Trophoblast cell (in vitro differentiated cells and primary cell): ENCODE data around the gene EXOSC7.

Source experiments
- DNase-seq, 2 donors: peaks; one replicate each; pipeline ENCODE4 v3.0.0-alpha.2; 2016
- H2AFZ ChIP-seq: 2 replicates; pipeline ENCODE4 v1.6.1; 2013; ENCODE audit warnings: low read length, moderate library complexity, mild to moderate bottlenecking; ENCODE audit not compliant: insufficient read depth, poor library complexity
- H2AK5ac ChIP-seq: 2 replicates; pipeline ENCODE4 v1.6.1; 2013; ENCODE audit warnings: mild to moderate bottlenecking, low read length
- H2BK120ac ChIP-seq: 2 replicates; pipeline ENCODE4 v1.6.1; 2013; ENCODE audit warnings: low read length, mild to moderate bottlenecking, moderate library complexity; ENCODE audit not compliant: insufficient read depth, poor library complexity
- H2BK12ac ChIP-seq: 2 replicates; pipeline ENCODE4 v1.6.1; 2013; ENCODE audit warnings: mild to moderate bottlenecking, low read length, moderate library complexity
- H2BK5ac ChIP-seq: 2 replicates; pipeline ENCODE4 v1.6.1; 2013; ENCODE audit warnings: low read length, low read depth, moderate library complexity, mild to moderate bottlenecking; ENCODE audit not compliant: poor library complexity
- H3K14ac ChIP-seq: 2 replicates; pipeline ENCODE4 v1.6.1; 2013; ENCODE audit warnings: mild to moderate bottlenecking, low read length
- H3K18ac ChIP-seq: 2 replicates; pipeline ENCODE4 v1.6.1; 2013; ENCODE audit warnings: mild to moderate bottlenecking, low read length
- H3K23ac ChIP-seq: 2 replicates; pipeline ENCODE4 v1.6.1; 2013; ENCODE audit warnings: low read length
- H3K27ac ChIP-seq: 2 replicates; pipeline ENCODE4 v1.5.1; 2013; ENCODE audit warnings: low read depth, mild to moderate bottlenecking, inconsistent platforms, low read length, moderate library complexity
- H3K27me3 ChIP-seq: 2 replicates; pipeline ENCODE4 v1.6.1; 2013; ENCODE audit warnings: inconsistent platforms, mild to moderate bottlenecking, low read length, moderate library complexity; ENCODE audit not compliant: insufficient read depth
- H3K36me3 ChIP-seq, 2 experiments: 1 replicate in 1 of 2; 2 replicates in 1 of 2; pipeline ENCODE4 v1.6.1; 2013; ENCODE audit warnings: low read length in 2 of 2, mild to moderate bottlenecking in 2 of 2, moderate library complexity in 1 of 2; ENCODE audit not compliant: insufficient read depth in 2 of 2, control insufficient read depth in 1 of 2
- H3K4ac ChIP-seq: 2 replicates; pipeline ENCODE4 v1.6.1; 2013; ENCODE audit warnings: low read depth, mild to moderate bottlenecking, low read length, moderate library complexity
- H3K4me1 ChIP-seq, 2 experiments: 1 replicate in 1 of 2; 2 replicates in 1 of 2; pipeline ENCODE4 v1.6.1; 2013; ENCODE audit warnings: low read length in 2 of 2, mild to moderate bottlenecking in 2 of 2, moderate library complexity in 1 of 2; ENCODE audit not compliant: insufficient read depth in 2 of 2, control insufficient read depth in 1 of 2
- H3K4me2 ChIP-seq: 2 replicates; pipeline ENCODE4 v1.6.1; 2013; ENCODE audit warnings: inconsistent platforms, mild to moderate bottlenecking, low read length, moderate library complexity
- H3K4me3 ChIP-seq: 2 replicates; pipeline ENCODE4 v1.5.1; 2013; ENCODE audit warnings: mild to moderate bottlenecking, low read depth, low read length, inconsistent platforms
- H3K79me1 ChIP-seq: one replicate; pipeline ENCODE4 v1.6.1; 2013; ENCODE audit warnings: low read length
- H3K79me2 ChIP-seq: 2 replicates; pipeline ENCODE4 v1.6.1; 2013; ENCODE audit warnings: low read length, mild to moderate bottlenecking; ENCODE audit not compliant: control insufficient read depth, insufficient read depth, poor library complexity
- H3K9ac ChIP-seq: 2 replicates; pipeline ENCODE4 v1.6.1; 2013; ENCODE audit warnings: mild to moderate bottlenecking, low read length
- H3K9me3 ChIP-seq: 2 replicates; pipeline ENCODE4 v1.6.1; 2013; ENCODE audit warnings: low read depth, mild to moderate bottlenecking, control low read depth, inconsistent platforms, low read length; ENCODE audit not compliant: insufficient read depth
- H4K12ac ChIP-seq: 2 replicates; pipeline ENCODE4 v1.6.1; 2013; ENCODE audit warnings: low read depth, mild to moderate bottlenecking, low read length, moderate library complexity
- H4K8ac ChIP-seq: 2 replicates; pipeline ENCODE4 v1.6.1; 2013; ENCODE audit warnings: low read depth, mild to moderate bottlenecking, low read length, moderate library complexity
- H4K91ac ChIP-seq: one replicate; pipeline ENCODE4 v1.6.1; 2013; ENCODE audit warnings: low read depth, mild to moderate bottlenecking, low read length, moderate library complexity
- WGBS: extraction: QIAGEN DNeasy Blood & Tissue Kit; methylation state at CpG from one replicate; pipeline ENCODE4 v1.1.7; 2013; ENCODE audit warnings: missing lambda C conversion rate; ENCODE audit not compliant: insufficient read length, insufficient coverage; ENCODE audit errors: extremely low coverage; 5-methylcytosine and 5-hydroxymethylcytosine counted together

The EXOSC7 gene

DNA sequence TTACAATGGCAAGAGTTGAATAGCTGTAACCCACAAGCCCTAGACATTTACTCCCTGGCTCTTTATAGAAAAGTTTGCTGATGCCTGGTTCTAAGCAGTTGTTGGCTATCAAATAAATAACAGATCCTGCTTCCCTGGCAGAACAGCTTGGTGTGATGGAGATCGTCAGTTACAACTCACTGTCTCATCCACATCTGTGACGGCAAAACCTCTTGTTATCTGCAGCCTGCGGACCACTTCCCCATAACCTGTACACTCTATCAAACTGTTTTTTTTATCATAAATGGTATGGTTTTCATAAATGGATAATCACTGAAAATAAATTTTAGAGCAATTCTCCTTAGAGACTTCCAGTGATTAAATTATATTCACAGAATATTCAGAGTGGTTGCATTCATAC is 14.2 kb upstream of the EXOSC7 start:
- Histone ChIP-seq H3K23ac (no peak overlapping the region), H3K79me1 (no peaks in the 10 kb centered on the region), H3K9me3 (no peaks in the 10 kb centered on the region), H4K91ac (no peak overlapping the region), H3K27ac (no peak overlapping the region), H4K8ac (no peak overlapping the region), H2BK120ac (no peak overlapping the region), H4K12ac (no peak overlapping the region), H3K27me3 (no peaks in the 10 kb centered on the region), H3K14ac (no peak overlapping the region), H2AK5ac (no peak overlapping the region), H3K4me1 (peaks cover 2 to 3% of the 10 kb centered on the region in 2 experiments), H3K79me2 (no peaks in the 10 kb centered on the region), H2AFZ (no peak overlapping the region), H3K18ac (no peak overlapping the region), H2BK12ac (no peak overlapping the region), H3K9ac (no peak overlapping the region), H3K4me3 (no peak overlapping the region), H3K36me3 (peaks cover 4 to 17% of the 10 kb centered on the region in 2 experiments), H2BK5ac (no peak overlapping the region), H3K4me2 (no peak overlapping the region), H3K4ac (no peak overlapping the region)
- DNase-seq = no peak
- WGBS = no CpG with 5 or more reads among the region's 3 CpGs

DNA sequence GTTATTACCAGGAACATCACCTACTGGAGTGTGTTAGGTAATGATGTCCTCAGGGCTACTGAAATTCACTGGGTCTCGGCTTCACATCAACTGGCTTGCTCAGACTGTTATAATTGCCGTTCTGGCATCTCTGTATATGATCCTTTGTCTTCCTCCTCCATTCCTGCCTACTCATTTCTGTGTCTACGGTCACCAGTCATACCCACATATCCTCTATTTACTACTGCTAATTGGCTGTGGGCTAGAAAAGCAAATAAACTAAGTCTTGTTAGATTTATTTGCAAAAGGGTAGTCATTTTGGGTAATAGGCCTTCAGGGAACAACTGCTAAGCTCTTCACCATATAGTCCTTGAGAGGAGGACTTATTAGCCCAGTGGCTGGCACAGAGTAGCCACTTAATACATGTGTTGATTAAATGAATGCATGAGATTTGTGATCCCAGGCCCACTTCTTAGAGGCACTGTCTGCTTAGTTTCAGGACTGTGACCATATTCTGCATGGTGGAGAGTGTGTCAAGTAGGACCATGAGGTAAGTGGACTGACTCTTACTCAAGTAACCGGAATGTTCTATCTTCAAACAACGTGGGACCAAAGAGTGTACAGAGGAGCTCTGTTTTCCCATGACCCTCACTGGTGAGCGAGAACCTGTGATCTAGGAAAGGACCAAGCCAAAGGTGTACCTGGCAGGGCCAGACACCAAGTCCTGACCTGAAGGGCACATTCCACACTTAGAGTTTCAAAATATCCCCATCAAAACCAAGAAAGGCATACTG is 13.2 kb upstream of the EXOSC7 start:
- no peaks in the 10 kb centered on the region for H3K27me3 ChIP-seq
- no peak overlapping the region for H2BK120ac ChIP-seq
- peaks cover 4 to 10% of the 10 kb centered on the region in 2 experiments for H3K36me3 ChIP-seq
- no peak overlapping the region for H3K4me2 ChIP-seq
- H3K9ac ChIP-seq = no peak overlapping the region
- H3K4me3 ChIP-seq = no peak overlapping the region
- H2BK12ac ChIP-seq = no peak overlapping the region
- H3K27ac ChIP-seq = no peak overlapping the region
- H3K4me1 ChIP-seq = peaks cover 3 to 5% of the 10 kb centered on the region in 2 experiments
- no peak overlapping the region for H3K14ac ChIP-seq
- no peak overlapping the region for H4K91ac ChIP-seq
- H3K4ac ChIP-seq = no peak overlapping the region
- no peak overlapping the region for H2AK5ac ChIP-seq
- H3K23ac ChIP-seq = no peak overlapping the region
- no CpG with 5 or more reads among the region's 6 CpGs for WGBS
- DNase-seq = peak in 1 of 2 donors; percentile 23
- H3K9me3 ChIP-seq = no peaks in the 10 kb centered on the region
- no peak overlapping the region for H2AFZ ChIP-seq
- H3K18ac ChIP-seq = no peak overlapping the region
- H4K8ac ChIP-seq = no peak overlapping the region
- no peaks in the 10 kb centered on the region for H3K79me2 ChIP-seq
- H3K79me1 ChIP-seq = no peaks in the 10 kb centered on the region
- H2BK5ac ChIP-seq = no peak overlapping the region
- no peak overlapping the region for H4K12ac ChIP-seq

DNA sequence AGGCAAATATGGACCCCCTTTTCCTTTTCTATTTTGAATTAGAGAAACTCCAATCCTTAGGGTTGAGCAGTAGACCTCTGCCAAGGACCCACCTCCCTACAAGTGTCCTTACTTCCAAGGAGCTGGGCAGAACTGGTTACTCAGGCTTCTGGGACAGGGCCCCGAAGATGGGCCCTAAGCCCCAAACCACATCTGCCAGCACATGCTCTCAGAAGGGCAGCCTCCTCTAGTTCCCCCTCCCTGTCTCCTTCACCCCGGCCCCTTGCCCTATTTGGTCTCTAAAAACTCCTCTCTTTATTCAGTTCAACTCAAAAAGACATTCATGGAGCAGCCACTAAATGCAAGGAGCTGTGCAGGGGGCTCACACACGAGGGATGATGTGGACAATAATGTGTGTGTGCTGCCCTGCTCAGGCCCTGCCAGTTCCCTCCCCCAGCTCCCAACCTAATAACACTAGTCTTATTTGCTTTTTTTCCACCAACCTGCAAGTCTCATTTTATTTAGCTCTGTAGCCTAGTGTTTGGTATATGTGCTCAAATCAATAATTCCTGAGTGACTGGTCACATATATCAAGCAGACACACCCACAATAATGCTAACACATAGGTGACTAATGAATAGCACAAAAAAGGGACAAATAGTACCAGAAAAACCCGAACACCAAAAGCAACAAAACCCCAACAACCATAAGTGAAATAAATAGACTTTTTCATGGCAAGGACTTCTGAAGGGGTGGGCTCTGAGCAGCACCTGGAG is 12.3 kb upstream of the EXOSC7 start:
- H3K4me1 ChIP-seq = peaks cover 5 to 10% of the 10 kb centered on the region in 2 experiments
- no peak overlapping the region for H3K9ac ChIP-seq
- H3K4me3 ChIP-seq = no peak overlapping the region
- no peak overlapping the region for H3K4me2 ChIP-seq
- peaks cover 4 to 5% of the 10 kb centered on the region in 2 experiments for H3K36me3 ChIP-seq
- H2AFZ ChIP-seq = no peak overlapping the region
- no peak overlapping the region for H3K4ac ChIP-seq
- DNase-seq = no peak
- H4K12ac ChIP-seq = no peak overlapping the region
- no CpG with 5 or more reads among the region's 4 CpGs for WGBS
- no peaks in the 10 kb centered on the region for H3K79me2 ChIP-seq
- no peaks in the 10 kb centered on the region for H3K27me3 ChIP-seq
- no peak overlapping the region for H3K18ac ChIP-seq
- no peak overlapping the region for H4K8ac ChIP-seq
- no peak overlapping the region for H2AK5ac ChIP-seq
- no peak overlapping the region for H2BK120ac ChIP-seq
- H2BK12ac ChIP-seq = no peak overlapping the region
- no peaks in the 10 kb centered on the region for H3K9me3 ChIP-seq
- no peak overlapping the region for H3K14ac ChIP-seq
- no peak overlapping the region for H2BK5ac ChIP-seq
- no peak overlapping the region for H3K23ac ChIP-seq
- no peaks in the 10 kb centered on the region for H3K79me1 ChIP-seq
- no peak overlapping the region for H3K27ac ChIP-seq
- no peak overlapping the region for H4K91ac ChIP-seq

DNA sequence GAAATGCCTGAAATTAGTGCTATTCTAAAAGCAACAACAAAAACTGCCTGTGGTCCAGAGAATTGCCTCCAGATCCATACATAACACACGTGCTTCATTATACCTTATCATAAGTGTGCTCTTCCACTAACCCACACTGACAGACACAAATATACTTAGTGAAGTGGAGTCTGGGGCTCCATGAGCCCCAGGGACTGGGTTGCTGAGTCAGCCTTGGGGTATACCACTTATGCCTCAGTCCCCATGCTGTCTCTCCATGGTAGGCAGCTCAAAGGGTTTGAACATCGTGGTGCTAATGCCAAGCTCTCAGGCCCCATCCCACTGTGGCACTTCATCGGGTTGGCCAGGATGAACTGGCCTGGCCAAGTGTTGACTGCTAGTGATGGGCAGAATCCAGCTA is 10.9 kb upstream of the EXOSC7 start:
- Histone ChIP-seq H4K8ac (no peak overlapping the region), H4K12ac (no peak overlapping the region), H3K36me3 (no peaks in the 10 kb centered on the region), H3K4me1 (peaks cover 4 to 17% of the 10 kb centered on the region in 2 experiments), H3K9ac (no peak overlapping the region), H3K4me3 (no peak overlapping the region), H3K18ac (no peak overlapping the region), H3K27ac (no peak overlapping the region), H3K4me2 (no peak overlapping the region), H3K79me1 (no peaks in the 10 kb centered on the region), H2AK5ac (no peak overlapping the region), H4K91ac (no peak overlapping the region), H3K23ac (no peak overlapping the region), H2BK12ac (no peak overlapping the region), H3K14ac (no peak overlapping the region), H2AFZ (no peak overlapping the region), H3K9me3 (no peaks in the 10 kb centered on the region), H3K4ac (peak overlapping the region; percentile 1), H3K79me2 (no peaks in the 10 kb centered on the region), H2BK5ac (no peak overlapping the region), H2BK120ac (no peak overlapping the region), H3K27me3 (no peaks in the 10 kb centered on the region)
- no peak for DNase-seq
- WGBS = no CpG with 5 or more reads among the region's 3 CpGs
